Progenitor cell of endocrine pancreas (in vitro differentiated cells): ENCODE measurements around the gene OR4F15. TPM values are rescaled to one million over a fixed set of nuclear protein-coding genes. Genes with fewer than 3 reads are reported as not detected.
"Not testable (repeated sequence)": the region's sequence is repeated elsewhere in the genome, so short reads cannot be mapped to it uniquely, and the experiment has no call there.

Experiments used
- DNase-seq: peaks from one replicate; pipeline ENCODE4 v3.0.0; 2021; ENCODE audit warnings: low spot score; ENCODE audit not compliant: unreplicated experiment
- H3K27ac Mint-ChIP-seq: 2 replicates; pipeline ENCODE4 v1.8.0; 2021; ENCODE audit warnings: mild to moderate bottlenecking, moderate library complexity, mixed read lengths
- H3K27me3 Mint-ChIP-seq: 2 replicates; pipeline ENCODE4 v1.8.0; 2021; ENCODE audit warnings: mixed read lengths
- H3K36me3 Mint-ChIP-seq: 2 replicates; pipeline ENCODE4 v1.8.0; 2022; ENCODE audit warnings: mixed read lengths; ENCODE audit not compliant: insufficient read depth
- H3K4me1 Mint-ChIP-seq: 2 replicates; pipeline ENCODE4 v1.8.0; 2021; ENCODE audit warnings: low read depth, mixed read lengths
- H3K4me3 Mint-ChIP-seq: 2 replicates; pipeline ENCODE4 v1.8.0; 2021; ENCODE audit warnings: low read depth, mild to moderate bottlenecking, moderate library complexity, mixed read lengths
- H3K9me3 Mint-ChIP-seq: 2 replicates; pipeline ENCODE4 v1.8.0; 2021; ENCODE audit warnings: low read depth, mixed read lengths
- total RNA-seq: library from RNA; stranded (reverse); gene quantifications from 2 replicates; pipeline ENCODE4 v1.2.1, GENCODE V29; 2021
- TF ChIP-seq, protein P1 (sequence below): fragments of 200-600 bp; sonication (generic); IDR thresholded peaks from one replicate; pipeline ENCODE4 v1.5.0; 2021; ENCODE audit warnings: antibody characterized with exemption, mild to moderate bottlenecking; ENCODE audit not compliant: unreplicated experiment

The OR4F15 gene
- total RNA-seq, 1 donor from 2014 or later: not detected

- not testable (repeated sequence) for H3K27ac Mint-ChIP-seq, DNase-seq, H3K9me3 Mint-ChIP-seq, H3K4me1 Mint-ChIP-seq, H3K4me3 Mint-ChIP-seq, H3K27me3 Mint-ChIP-seq, H3K36me3 Mint-ChIP-seq
These were observed 21.3 kb upstream of the OR4F15 start for GRCh38 chr15:101790748-101791147.

GRCh38 chr15:101793981-101794380 lies 18.0 kb upstream of the OR4F15 start:
- H3K4me1 Mint-ChIP-seq, DNase-seq, H3K27me3 Mint-ChIP-seq: not testable (repeated sequence)

DNA sequence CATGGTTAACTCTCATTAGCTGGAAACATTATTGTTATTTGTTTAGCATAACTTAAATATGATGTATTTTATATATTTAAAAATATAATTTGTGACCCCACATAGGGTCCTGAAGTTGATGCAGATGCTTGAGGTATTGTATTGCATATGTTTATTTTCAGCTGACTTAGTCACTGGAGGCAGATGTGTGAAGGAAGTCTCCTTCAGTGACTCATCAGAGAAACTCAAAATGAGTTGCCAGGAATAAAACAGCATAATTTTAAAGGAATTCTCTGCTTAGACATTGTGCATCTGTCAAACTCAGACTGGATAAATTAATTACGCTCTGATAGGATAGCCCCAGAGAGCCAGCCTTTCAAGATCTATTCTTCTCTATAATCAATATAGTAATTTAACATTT lies 16.5 kb upstream of the OR4F15 start:
- no peak for DNase-seq
- Mint-ChIP-seq H3K27me3 (peaks cover 3% of the 10 kb centered on the region), H3K9me3 (no peaks in the 10 kb centered on the region), H3K4me3 (no peak overlapping the region), H3K36me3 (no peaks in the 10 kb centered on the region), H3K27ac (no peak overlapping the region), H3K4me1 (peaks cover 5% of the 10 kb centered on the region)
- TF ChIP-seq, protein P1, sequence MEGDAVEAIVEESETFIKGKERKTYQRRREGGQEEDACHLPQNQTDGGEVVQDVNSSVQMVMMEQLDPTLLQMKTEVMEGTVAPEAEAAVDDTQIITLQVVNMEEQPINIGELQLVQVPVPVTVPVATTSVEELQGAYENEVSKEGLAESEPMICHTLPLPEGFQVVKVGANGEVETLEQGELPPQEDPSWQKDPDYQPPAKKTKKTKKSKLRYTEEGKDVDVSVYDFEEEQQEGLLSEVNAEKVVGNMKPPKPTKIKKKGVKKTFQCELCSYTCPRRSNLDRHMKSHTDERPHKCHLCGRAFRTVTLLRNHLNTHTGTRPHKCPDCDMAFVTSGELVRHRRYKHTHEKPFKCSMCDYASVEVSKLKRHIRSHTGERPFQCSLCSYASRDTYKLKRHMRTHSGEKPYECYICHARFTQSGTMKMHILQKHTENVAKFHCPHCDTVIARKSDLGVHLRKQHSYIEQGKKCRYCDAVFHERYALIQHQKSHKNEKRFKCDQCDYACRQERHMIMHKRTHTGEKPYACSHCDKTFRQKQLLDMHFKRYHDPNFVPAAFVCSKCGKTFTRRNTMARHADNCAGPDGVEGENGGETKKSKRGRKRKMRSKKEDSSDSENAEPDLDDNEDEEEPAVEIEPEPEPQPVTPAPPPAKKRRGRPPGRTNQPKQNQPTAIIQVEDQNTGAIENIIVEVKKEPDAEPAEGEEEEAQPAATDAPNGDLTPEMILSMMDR: no peak

More at GRCh38 chr15:101793981-101794380, 18.0 kb upstream of the OR4F15 start:
- H3K27ac Mint-ChIP-seq, H3K4me3 Mint-ChIP-seq, H3K9me3 Mint-ChIP-seq, H3K36me3 Mint-ChIP-seq: not testable (repeated sequence)

DNA sequence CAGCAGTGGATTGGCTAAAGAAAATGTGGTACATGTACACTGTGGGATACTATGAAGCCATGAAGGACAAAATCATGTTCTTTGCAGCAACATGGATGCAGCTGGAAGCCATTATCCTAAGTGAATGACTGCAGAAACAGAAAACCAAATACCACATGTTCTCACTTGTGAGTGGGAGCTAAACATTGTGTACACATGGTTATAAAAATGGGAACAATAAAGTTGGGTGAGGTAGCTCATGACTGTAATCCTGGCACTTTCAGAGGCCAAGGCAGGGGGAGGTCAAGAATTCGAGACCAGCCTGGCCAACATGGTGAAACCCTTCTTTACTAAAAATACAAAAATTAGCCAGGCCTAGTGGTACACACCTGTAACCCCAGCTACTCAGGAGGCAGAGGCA lies 12.3 kb upstream of the OR4F15 start:
- H3K27ac Mint-ChIP-seq: no peak overlapping the region
- H3K4me3 Mint-ChIP-seq: no peak overlapping the region
- TF ChIP-seq, protein P1: no peak
- no peaks in the 10 kb centered on the region for H3K36me3 Mint-ChIP-seq
- DNase-seq: no peak
- H3K9me3 Mint-ChIP-seq: no peaks in the 10 kb centered on the region
- H3K4me1 Mint-ChIP-seq: peaks cover 5% of the 10 kb centered on the region
- peaks cover 3% of the 10 kb centered on the region for H3K27me3 Mint-ChIP-seq

DNA sequence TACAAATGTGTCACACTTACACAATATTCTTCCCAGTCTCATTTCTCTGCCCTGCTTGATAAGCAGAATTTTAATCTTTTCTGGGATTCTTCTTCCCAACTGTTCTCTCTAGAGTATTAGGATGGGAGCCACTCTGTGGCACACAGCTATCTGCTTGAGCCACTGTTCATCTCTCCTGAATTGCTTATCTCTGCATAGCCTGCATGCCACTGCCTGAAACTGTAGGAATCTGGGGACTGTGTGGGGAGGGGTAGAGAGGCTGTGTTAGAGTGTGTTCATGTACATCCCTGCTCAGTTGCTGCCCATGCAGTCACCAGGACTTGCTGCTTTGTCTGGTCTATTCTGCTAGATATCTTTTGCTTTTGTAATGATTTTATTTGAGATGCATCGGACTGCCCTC lies 11.0 kb upstream of the OR4F15 start:
- Mint-ChIP-seq H3K27ac (no peak overlapping the region), H3K9me3 (no peaks in the 10 kb centered on the region), H3K4me1 (peaks cover 5% of the 10 kb centered on the region), H3K27me3 (peaks cover 6% of the 10 kb centered on the region), H3K4me3 (no peak overlapping the region), H3K36me3 (no peaks in the 10 kb centered on the region)
- no peak for DNase-seq
- TF ChIP-seq, protein P1: no peak

GRCh38 chr15:101803209-101803608 lies 8.8 kb upstream of the OR4F15 start, which contains the start of gene OR4F6:
Gene OR4F6, plus strand, starts transcription at chr15:101803509. Its CDS starts 2,211 bp downstream, at chr15:101805720.
- Mint-ChIP-seq H3K4me3 (no peak within 1 kb of the TSS), H3K36me3 (no peaks in the 10 kb centered on the region), H3K27me3 (peaks cover 6% of the 10 kb centered on the region), H3K9me3 (no peaks in the 10 kb centered on the region), H3K27ac (no peak within 1 kb of the TSS), H3K4me1 (peaks cover 2% of the 10 kb centered on the region)
- DNase-seq: no peak
- TF ChIP-seq, protein P1: no peak
